HG03139 (cell line): ENCODE measurements around the gene PRPH.
"Not testable (repeated sequence)": the region's sequence is repeated elsewhere in the genome, so short reads cannot be mapped to it uniquely, and the experiment has no call there.

Experiments used
- ATAC-seq: cut with Tn5 transposase; IDR thresholded peaks from one replicate; pipeline ENCODE4 v1.9.1; 2021; ENCODE audit not compliant: unreplicated experiment

Gene PRPH

DNA sequence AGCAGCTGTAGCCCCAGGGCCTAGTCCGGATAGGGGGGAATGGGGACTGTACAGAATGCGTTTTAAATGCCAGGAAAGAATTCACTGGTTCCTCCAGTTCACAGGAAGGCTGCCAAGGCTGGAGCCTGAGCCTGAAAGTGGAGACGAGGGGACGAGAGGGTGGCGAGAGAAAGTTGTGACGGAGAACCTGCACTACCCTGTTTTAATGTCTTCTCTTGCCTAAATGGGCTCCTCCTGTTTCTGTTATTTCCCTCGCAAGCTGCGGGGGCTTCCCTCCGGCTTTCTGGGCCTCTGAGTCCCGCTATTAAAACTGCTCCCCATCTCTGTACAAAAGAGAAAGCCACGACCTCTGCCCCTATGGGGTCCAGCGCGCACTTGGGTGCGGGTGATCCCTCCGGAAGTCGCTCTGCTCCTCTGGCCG lies 37.5 kb downstream of the PRPH start:
- ATAC-seq = no peak

DNA sequence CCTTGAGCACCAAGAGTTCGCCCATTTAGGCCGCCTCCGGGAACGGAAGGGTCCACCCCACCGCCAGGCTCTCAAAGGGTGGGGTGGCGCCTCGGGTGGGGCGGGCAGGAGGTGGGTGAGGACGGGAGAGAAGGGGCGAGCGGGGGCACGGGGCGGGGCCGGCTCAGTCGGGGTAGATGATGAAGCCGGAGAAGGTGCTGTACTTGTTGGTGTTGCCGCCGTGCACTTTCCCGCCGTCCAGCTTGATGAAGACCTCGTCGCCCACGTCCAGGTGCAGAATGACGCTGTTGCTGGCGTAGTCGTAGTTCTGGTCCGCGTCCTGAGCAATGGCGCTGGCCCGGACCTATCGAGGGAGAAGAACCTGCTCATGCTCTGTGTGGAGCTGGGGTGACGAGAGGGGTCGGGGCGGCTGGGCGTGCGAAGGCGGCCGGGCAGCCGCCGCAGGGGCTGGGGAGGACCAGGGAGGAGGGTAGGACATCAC lies 38.0 kb downstream of the PRPH start:
- ATAC-seq = no peak

DNA sequence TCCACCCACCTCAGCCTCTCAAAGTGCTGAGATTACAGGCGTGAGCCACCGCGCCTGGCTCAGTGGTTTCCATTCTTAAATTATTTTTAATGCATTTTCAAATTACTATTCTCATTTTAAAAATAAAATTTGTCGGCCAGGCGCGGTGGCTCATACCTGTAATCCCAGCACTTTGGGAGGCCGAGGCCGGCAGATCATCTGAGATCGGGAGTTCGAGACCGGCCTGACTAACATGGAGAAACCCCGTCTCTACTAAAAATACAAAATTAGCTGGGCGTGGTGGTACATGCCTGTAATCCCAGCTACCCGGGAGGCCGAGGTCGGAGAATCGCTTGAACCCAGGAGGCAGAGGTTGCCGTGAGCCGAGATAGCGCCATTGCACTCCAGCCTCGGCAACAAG lies 38.8 kb downstream of the PRPH start:
- not testable (repeated sequence) for ATAC-seq

DNA sequence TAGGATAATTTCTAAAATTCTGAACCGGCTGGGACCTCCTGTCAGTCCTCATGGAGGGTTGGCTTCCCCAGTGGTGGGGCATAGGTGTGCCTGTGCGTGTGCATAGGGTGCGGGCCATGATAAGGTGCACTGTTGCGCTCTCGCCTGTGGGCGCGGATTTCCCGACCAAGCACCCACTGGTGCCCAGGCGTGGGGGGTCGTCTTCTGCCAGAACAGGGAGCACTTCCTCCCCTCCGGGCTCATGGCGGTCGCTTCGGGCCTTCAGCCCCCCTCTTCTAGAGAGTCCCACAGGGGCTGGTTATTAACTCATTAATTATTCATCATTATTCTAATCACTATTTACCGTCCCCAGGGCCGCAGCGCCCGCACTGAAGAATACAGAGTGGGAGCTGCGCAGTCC lies 39.3 kb downstream of the PRPH start:
- ATAC-seq = no peak

DNA sequence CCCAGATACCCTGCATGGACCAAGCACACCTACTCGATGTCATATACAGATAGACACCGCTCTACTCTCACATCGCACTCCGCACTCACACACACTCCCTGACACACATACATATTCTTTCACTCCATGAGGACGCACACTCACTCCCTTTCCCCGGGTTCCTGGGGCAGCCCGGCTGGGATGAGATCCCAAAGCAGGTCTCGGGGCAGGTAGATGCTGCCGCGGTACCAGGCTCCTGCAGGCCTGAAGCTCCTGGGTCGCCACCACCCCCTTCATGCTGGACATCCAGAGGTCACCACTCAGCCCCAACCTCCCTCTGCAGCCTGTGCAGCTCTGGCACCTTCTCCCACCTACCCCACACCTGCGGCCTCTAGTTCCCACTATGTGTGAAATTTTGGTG lies 39.7 kb downstream of the PRPH start:
- ATAC-seq = no peak

DNA sequence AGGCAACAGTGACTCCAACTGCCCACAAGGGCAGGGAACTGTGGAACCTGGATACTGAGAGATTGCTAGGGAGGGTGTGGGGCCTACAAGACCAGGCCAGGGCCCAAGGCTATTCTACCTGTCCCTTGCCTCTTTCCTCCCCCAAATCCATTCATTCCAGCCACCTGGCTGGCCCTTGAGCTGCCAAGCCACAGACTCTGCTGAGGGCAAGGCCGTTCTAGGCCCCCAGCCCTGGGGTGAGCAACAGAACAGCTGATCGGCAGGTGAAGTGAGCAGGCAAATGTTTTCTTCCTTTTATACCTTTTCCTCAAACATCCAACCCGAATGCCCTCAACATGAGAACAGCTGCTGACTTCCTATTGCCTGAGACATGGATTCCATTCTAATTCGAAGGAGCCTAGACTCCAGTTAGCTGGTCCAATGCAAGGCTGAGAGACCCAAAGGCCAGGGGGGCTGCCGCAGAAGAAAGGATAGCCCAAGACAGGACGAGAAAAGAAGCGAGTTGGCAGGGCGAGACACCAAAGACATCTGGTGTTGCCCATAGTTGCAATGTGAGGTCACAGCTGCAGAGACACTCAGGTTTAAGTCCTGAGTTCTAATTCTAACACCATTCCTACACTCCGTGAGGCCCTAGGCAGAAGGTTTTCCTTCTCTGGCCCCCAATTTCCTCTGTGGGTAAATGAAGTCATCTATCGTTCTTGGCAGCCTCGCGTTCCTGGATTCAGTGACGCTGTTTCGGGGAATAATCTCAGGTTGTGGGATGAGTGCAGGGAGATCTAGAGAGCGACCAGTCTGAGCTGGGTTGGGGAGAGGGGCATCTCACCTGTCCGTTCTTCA lies 40.4 kb downstream of the PRPH start:
- no peak for ATAC-seq

DNA sequence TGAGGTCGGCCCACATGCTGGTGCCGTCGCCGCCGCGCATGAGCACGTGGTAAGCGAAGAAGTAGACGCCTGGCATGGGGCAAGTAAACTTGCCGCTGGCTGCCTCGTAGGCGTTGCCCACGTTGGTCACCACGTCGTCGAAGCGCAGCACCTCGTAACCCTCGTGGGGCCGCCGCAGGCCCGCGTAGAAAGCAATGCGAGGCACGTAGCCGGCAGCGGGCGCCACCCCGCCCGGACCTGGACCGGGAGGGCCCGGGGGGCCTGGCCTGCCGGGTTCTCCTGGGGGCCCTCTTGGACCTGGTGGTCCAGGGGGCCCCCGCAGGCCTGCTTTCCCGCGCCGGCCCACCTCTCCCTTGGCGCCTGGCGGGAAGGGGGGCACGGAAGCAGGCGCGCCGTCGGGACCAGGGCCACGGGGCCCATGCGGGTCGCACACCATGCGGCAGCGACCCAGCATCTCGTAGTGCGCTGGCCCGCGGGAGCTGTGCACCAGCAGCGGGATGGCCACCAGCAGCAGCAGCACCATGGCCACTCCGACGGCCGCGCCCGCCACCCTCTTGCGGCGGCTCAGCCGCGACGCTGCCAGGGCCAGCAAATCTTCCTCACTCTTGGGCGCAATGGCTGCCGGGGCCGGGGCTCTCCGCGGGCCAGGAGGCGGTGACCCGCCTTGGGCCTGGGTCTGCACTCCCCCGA lies 41.2 kb downstream of the PRPH start:
- ATAC-seq = no peak

DNA sequence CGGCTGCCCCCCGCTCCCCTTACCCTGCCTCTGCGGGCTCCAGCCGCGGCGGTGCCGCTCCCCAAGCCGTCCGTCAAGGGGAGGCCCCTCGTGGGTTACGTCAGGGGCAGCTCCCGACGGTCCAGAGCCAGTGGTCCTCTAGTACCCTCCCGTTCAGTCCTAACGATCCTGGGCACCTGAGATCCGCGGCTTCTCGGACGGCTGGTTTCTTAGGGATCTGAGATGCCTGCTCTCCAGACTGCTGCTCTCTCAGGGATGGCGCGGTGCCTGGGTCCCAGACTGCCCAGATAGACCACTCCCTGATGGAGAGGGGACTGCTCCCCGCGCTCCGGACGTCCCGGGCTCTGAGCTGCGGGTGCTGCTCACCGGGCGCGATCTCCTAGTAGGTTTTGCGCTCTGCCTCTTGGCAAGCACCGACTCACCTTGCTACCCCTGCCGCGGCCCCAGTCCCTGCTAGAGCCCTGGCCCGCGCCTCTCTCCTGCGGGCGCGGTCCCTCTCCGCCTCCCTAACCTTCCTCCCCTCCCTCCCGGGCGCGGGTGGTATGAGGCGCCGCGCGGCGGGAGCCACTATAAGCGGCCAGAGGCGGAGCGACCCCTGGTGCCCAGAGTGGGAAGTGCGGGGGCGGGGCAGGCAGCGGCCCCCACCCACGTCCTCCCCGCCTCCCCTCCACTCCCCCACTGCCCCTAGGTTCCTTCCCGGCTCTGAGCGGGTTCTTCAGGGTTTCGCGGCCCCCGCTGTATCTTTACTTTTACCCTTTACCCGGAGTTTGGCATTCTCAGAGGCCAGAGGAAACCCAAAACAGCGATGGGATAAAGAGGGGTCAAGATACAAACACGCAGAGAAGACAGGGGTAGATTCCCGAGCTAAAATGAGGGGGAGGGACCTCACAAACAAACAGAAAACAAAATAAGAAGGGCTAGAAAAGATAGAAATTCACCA lies 42.0 kb downstream of the PRPH start, which contains the start of gene C1QL4:
TSS of gene C1QL4 (minus strand) at position 544 of the 940 bp plus-strand sequence. CDS start 711 bp downstream, outside the sequence.
- no peak for ATAC-seq

DNA sequence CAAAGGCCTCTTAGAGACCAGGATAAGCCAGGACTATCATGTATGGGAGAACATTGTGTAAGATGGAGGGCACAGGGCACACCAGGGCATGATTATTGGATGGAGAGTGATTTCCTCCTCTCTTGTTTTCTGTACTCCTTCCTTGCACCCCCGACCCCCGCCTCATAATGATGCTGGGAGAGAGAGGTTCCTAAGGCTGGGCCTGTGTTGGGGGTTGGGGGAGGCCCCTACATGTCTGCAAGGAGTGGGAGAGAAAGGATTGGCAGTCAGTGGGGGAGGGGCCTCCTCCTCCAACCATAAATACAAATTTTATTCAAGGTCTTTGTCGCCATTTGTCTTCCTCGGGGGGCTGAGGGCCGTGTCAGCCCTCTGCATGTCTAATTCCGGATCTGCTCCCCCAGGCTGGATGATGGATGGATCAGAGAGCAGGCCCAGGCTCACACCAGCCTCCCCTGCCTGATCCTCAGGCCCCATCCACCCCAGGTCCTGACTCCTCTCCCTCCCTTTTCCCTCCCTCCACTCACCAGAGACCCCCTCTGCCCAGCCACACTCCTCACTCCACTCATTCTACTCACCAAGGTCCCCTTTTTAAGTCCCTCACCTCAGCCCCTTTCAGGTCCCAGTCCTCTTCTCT lies 44.0 kb downstream of the PRPH start:
- ATAC-seq = no peak

DNA sequence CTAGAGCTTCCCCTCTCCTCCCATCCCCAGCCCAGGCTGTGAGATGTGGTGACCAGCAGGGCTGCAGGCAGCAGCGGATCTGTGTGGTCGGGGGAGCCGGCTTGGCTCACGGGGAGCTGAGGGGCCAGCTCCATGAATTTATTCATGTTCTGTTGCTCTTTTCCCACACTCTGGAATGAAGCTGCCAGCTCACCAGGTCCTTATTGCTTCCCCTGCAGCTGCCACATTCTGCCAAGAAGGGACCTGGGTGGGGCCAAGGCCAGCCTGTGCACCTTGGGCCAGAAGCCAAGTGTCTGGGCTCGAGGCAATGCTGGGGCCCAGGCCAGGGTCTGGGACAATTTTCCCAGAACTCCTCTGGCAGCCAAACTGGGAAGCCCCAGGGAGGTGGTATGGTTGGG lies 44.5 kb downstream of the PRPH start:
- ATAC-seq = no peak

DNA sequence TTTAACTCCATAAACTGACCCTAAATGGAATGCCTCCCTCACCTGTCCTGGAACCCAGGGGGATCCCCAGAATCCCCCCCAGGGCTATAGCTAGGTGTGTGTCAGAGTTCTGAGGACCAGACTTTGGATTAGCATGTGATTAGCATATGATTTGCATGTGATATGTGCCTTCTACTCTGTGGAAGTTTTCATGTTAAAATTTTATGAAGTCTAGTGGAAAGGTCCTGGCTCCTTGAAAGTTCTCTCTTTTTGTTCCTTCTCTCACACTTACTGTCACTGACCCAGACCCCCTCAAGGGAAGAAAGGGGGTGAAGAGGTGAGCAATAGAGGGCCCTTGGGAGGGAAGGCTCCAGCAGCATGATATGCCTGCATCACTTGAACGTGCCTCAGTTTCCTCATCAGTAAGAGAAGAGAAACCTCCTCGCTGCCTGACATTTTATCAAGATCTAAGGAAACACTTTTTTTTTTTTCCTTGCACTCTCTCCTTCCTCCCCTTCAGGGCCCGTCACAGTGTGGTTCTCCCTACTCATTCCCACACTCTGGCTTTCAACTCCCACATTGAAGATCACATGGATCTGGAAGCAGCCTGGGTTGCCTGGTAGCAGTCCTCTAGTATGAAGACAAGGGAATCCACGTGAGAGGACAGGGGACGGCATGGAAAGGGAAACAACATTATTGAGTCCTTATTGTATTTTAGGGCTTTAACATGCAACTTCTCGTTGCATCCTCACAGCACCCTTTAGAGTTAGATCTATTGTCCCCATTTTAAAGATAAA lies 45.3 kb downstream of the PRPH start:
- ATAC-seq = no peak

DNA sequence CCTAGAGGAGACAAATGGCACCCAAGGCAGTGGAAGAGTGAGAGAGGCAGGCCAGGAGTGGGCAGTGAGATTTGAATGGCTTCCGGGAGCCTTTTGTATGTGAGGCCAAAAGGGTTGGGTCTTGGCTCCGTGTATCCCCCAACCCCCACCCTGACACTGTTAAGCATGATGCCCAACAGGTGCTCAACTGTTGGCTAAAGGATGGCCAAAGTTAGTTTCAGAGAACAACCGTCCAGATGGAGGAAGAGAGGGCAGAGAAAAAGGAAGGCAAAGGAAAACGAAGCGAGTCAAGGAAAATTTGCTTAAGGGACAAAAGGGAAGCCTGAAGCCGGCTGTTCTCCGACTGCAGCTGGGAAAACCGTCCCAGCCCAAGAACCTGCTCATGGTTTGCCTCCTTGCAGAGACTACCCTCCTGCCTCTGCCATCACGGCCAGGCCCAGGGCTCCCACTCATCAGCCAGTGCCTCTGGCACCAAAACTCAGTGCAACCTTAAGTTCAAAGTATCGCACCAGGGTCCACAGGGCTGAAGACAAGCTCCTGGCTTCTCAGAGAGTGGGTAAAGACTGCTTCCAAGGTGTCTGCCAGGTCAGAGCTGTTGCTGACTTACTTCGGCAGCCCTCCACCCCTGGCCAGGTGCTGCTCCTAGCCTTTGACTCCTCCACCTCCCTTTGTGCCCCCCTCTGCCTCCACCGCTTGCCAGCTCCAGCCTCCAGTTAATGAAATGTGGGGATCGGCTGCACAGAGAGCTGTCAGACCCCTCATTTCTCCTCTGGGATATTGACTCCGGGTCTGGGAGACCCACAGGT lies 46.2 kb downstream of the PRPH start:
- no peak for ATAC-seq

DNA sequence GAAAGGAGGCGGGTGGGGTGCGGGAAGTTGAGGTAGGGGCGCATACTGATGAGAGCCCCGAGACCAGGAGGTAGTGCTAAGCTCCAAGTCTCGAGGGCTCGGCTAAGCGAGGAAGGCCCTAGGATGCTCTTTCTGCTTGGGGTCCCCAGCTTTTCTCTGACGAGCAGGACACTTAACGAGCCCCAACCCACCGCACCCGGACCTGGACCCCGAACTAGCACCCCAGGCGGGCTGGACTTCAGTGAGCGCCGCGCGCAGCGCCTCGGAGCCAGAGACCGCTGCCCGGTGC lies 46.8 kb downstream of the PRPH start:
- no peak for ATAC-seq

DNA sequence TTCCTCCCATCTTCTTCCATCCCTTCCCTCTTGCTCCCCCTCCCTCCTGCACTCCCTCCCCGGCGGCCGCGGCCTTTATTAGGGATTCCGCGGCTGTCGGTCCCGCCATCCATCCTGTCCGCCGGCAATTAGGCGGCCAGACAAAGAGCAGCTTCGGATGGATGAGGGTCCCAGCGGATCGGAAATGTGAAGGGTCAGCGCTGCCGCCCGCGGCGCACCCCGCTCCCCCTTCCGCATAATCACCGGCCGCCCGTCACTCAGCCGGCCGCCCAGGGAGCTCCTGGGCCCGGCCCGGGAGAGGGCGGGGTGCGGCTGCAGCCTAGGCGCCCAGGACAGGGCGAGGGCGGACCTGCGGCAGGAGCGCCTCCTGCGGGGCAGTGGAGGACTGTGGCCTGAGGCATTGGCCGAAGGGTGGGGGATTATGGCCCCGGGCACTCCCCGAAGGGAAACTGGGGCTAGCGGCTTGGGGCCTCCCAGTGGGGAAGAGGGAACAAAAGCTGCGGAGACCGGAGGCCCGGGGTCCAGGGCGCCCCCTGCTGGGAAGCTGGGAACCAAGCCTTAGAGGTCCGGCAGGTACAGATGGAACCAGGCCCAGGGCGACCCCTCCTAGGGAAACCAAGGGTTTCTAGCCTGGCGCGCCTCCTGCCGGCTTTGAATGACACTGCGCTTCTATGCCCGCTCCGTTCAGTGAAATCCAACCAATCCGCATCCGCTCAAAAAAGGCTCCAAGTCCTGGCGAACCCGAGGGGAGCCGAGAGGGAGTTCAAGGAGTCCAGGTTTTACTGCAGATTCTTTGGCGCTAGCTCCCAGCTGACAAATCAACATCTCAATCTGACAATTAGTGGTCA lies 47.3 kb downstream of the PRPH start:
- ATAC-seq = no peak

DNA sequence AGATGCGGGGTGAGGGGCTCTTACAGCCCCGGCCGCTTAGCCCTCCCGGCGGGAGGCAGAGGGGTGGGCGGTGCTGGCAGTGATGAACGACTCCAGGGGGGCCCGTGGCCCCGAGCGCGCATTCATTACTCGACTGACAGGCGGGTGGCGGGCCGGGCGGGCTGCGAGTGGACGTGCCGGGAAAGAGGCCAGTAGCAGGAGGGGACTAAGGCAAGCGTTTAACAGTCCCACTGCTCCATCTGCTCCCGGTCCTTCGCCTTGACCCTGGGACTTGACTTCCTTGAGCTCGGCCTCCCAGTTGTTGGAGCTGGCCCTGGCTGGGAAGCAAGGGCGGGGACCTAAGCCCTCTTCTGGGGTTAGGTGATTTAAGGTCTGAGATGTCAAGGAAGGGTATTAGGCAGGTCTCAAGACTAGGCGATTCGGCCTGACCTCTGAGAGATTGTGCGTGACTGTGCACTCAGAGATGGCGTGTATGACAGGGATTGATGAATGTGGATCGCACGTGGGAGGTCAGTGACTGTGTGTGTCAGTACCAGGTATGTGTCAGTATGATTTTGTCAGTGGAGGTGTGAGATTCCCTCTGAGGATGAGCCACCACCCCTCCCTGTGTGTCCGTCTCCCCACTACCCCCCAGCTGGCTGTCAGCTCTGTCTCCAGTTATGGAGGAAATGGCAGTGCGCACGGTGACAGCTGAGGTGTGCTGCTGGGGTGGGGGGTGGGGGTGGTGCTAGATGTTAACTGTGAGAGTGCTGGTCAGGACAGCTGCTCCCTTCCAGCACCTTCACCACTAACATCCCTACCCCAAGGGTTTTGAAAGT lies 48.2 kb downstream of the PRPH start:
- no peak for ATAC-seq

DNA sequence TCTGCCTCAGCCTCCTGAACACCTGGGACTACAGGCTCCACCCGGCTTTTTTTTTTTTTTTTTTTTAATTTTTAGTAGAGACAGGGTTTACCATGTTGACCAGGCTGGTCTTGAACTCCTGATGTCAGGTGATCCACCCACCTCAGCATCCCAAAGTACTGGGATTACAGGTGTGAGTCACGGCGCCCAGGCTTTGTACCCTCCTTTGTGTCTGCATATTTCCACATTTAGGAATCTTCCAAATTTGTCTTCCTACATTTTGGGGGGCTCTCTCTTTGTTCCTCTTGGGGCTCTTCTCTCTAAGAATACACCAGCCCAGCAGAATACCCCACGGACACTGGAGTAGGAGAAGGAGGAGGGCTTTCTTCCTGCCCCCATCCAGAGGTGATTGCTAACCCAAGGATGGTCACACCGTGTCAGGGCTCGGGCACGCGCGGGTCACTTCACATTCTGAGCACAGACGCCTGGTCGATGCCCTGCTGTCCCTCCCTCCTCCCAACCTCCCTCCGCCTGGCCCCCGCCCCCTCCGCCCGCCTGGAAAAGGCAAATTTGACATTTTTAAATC lies 49.6 kb downstream of the PRPH start:
- ATAC-seq = no peak
